ENCODE results near the gene OPHN1.
"Not testable (repeated sequence)": the region's sequence is repeated elsewhere in the genome, so short reads cannot be mapped to it uniquely, and the experiment has no call there.

The OPHN1 gene

GRCh38 chrX:68424719-68425118, 8.6 kb downstream of the OPHN1 start:
- no peak for DNase-seq (ENCODE audit: low read depth in 1 of 2, low spot score in 1 of 2)

GRCh38 chrX:68422478-68422877, 10.8 kb downstream of the OPHN1 start:
- no peak for DNase-seq (ENCODE audit: low read depth in 1 of 2, low spot score in 1 of 2)

- no peak for DNase-seq (ENCODE audit: low read depth in 1 of 2, low spot score in 1 of 2)
These were observed 11.7 kb downstream of the OPHN1 start for GRCh38 chrX:68421636-68422035.

- DNase-seq (ENCODE audit: low read depth in 1 of 2, low spot score in 1 of 2) = no peak
These were observed 12.7 kb downstream of the OPHN1 start for GRCh38 chrX:68420559-68420958.

GRCh38 chrX:68419975-68420374, 13.3 kb downstream of the OPHN1 start:
- DNase-seq (ENCODE audit: low read depth in 1 of 2, low spot score in 1 of 2) = no peak

GRCh38 chrX:68417651-68418050, 15.6 kb downstream of the OPHN1 start:
- no peak for DNase-seq (ENCODE audit: low read depth in 1 of 2, low spot score in 1 of 2)

- no peak for DNase-seq (ENCODE audit: low read depth in 1 of 2, low spot score in 1 of 2)
These were observed 16.7 kb downstream of the OPHN1 start for GRCh38 chrX:68416592-68416991.

- no peak for DNase-seq (ENCODE audit: low read depth in 1 of 2, low spot score in 1 of 2)
These were observed 18.0 kb downstream of the OPHN1 start for GRCh38 chrX:68415316-68415715.

GRCh38 chrX:68413254-68413653, 20.0 kb downstream of the OPHN1 start:
- DNase-seq (ENCODE audit: low read depth in 1 of 2, low spot score in 1 of 2) = no peak

GRCh38 chrX:68411729-68412128, 21.6 kb downstream of the OPHN1 start:
- DNase-seq (ENCODE audit: low read depth in 1 of 2, low spot score in 1 of 2) = no peak

- DNase-seq (ENCODE audit: low read depth in 1 of 2, low spot score in 1 of 2) = no peak
These were observed 24.1 kb downstream of the OPHN1 start for GRCh38 chrX:68409194-68409593.

GRCh38 chrX:68403522-68403921, 29.8 kb downstream of the OPHN1 start:
- DNase-seq (ENCODE audit: low read depth in 1 of 2, low spot score in 1 of 2) = no peak

GRCh38 chrX:68403038-68403437, 30.3 kb downstream of the OPHN1 start:
- DNase-seq (ENCODE audit: low read depth in 1 of 2, low spot score in 1 of 2) = no peak

- no peak for DNase-seq (ENCODE audit: low read depth in 1 of 2, low spot score in 1 of 2)
These were observed 31.2 kb downstream of the OPHN1 start for GRCh38 chrX:68402094-68402493.

- no peak for DNase-seq (ENCODE audit: low read depth in 1 of 2, low spot score in 1 of 2)
These were observed 35.0 kb downstream of the OPHN1 start for GRCh38 chrX:68398291-68398690.

GRCh38 chrX:68396953-68397352, 36.3 kb downstream of the OPHN1 start:
- DNase-seq (ENCODE audit: low read depth in 1 of 2, low spot score in 1 of 2) = no peak

- not testable (repeated sequence) for DNase-seq (ENCODE audit: low read depth in 1 of 2, low spot score in 1 of 2)
These were observed 43.8 kb downstream of the OPHN1 start for GRCh38 chrX:68389419-68389960.

GRCh38 chrX:68387776-68388175, 45.5 kb downstream of the OPHN1 start:
- DNase-seq (ENCODE audit: low read depth in 1 of 2, low spot score in 1 of 2) = no peak

- no peak for DNase-seq (ENCODE audit: low read depth in 1 of 2, low spot score in 1 of 2)
These were observed 49.8 kb downstream of the OPHN1 start for GRCh38 chrX:68383540-68383939.

GRCh38 chrX:68377579-68377978, 55.7 kb downstream of the OPHN1 start:
- DNase-seq (ENCODE audit: low read depth in 1 of 2, low spot score in 1 of 2) = not testable (repeated sequence)

GRCh38 chrX:68376373-68376772, 56.9 kb downstream of the OPHN1 start:
- DNase-seq (ENCODE audit: low read depth in 1 of 2, low spot score in 1 of 2) = no peak

- DNase-seq (ENCODE audit: low read depth in 1 of 2, low spot score in 1 of 2) = no peak
These were observed 57.5 kb downstream of the OPHN1 start for GRCh38 chrX:68375803-68376202.

GRCh38 chrX:68372665-68373064, 60.6 kb downstream of the OPHN1 start:
- no peak for DNase-seq (ENCODE audit: low read depth in 1 of 2, low spot score in 1 of 2)

GRCh38 chrX:68369559-68369958, 63.7 kb downstream of the OPHN1 start:
- DNase-seq (ENCODE audit: low read depth in 1 of 2, low spot score in 1 of 2) = no peak
